Measurements from ENCODE around the gene ABCA5.

The ABCA5 gene

DNA sequence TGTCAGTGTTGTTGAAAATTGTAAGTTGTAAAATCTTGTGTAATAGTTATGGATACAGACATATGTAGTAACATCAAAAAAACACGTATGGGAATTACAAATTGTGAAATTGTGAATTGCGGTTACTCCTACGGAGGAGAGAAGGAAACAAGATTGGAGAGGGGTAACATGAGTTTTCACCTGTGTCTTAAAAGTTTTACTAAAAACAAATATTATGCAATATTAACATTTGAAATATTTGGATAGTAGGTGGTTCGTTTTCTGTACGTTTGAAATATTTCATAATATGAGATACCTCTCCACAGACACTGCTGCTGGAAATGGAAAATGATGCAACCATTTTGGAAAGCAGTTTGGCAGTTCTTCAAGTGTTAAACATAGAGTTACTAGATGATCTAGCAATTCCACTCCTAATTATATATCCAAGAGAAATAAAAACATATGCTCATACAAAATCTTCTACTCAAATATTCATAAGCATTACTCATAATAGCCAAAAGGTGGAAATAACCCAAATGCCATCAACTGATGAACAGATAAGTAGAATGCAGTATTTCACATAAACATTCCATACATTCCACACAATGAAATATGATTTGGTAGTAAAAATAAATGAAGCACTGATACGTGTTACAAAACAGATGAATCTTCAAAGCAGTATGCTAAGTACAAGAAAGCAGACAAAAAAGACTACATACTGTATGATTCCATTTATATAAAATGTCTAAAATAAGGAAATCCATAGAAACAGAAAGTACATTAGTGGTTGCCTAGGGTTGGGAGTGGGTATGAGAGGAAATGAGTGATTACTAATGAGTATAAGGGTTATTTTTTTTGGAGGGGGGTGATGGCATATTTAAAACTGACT lies 57.6 kb downstream of the ABCA5 start:
- DNase-seq (ENCODE audit: low spot score) = no peak
- FAIRE-seq = no peak

DNA sequence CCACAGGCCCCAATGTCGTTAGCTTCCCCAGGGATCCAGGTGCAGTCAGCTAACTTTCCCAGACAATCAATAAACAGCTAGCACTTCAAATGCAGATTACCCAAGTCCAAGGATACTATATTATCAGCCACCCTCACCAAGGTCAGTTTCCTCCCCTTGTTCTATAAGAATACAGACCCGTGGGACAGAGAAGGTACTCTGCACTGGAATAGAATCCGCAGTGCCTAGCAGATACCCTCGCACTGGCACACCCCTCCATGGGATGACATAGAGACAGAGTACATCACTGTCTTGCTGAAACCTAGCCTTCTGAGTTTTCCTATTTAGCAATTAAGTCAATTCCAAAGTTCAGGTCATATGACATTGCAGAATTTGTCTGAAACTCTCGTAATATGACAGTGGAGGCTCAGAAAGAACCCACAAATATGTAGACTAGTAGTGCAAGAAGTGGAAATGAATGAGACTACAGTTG lies 58.4 kb downstream of the ABCA5 start:
- DNase-seq (ENCODE audit: low spot score) (no peak), FAIRE-seq (no peak)

DNA sequence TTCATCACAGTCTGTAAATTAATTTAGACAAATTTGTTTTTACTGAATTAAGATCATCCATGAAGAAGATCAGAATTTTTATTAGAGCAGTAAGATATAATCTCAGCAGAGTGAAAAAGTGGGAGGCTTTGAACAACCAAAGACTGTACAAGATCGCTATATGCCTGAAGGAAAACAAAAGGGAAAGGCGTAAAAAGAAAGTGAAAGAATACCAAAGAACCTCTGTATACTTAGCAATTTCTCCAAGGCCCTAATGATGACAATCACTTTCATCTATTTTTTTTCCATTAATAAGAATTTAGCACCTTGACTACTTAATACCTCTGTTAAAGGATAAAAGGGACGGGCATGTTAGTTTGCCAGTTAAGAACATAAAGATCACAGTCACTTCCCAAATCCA lies 59.7 kb downstream of the ABCA5 start:
- DNase-seq (ENCODE audit: low spot score) = no peak
- no peak for FAIRE-seq

DNA sequence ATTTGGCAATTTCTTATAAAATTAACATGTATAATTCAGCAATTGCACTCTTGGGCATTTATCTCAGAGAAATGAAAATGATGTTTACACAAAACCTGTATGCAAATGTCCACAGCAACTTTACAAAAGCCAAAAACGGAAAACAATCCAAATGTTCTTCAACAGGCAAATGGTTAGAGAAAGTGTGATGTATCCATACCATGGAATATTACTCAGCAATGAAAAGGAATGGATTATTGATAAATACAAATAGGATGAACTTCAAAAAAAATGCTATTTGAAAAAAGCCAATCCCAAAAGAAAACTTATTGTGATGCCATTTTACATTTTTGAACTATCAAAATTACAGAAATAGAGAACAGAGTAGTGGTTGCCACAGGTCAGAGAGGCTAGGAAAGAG lies 61.1 kb downstream of the ABCA5 start:
- DNase-seq (ENCODE audit: low spot score) (no peak), FAIRE-seq (no peak)

DNA sequence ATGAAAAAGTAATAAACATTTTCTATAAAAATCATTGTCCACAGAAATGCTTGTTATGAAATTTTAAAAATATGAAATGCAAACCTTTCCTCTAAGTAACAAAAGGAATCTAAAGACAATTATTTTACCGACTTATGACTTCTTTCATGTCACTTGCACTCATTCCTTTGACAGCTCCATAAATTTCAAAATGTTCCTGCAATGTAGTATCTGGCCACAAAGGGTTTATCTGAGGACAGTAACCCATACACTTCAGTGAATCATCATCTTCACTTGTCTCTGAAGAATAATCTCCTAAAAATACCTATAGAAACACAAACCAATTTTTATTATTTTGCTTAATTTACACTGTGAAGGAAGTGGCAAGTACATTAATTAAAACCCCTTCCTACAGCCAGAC lies 72.7 kb downstream of the ABCA5 start:
- DNase-seq (ENCODE audit: low spot score) (no peak), FAIRE-seq (no peak)

GRCh38 chr17:69250641-69251040 lies 76.3 kb downstream of the ABCA5 start:
- FAIRE-seq (no peak), DNase-seq (ENCODE audit: low spot score) (no peak)

GRCh38 chr17:69246726-69247375 lies 80.1 kb downstream of the ABCA5 start:
- FAIRE-seq (no peak), DNase-seq (ENCODE audit: low spot score) (peak; percentile 21)

- DNase-seq (ENCODE audit: low spot score) = no peak
- FAIRE-seq = no peak
Observed at GRCh38 chr17:69246202-69246601, 80.7 kb downstream of the ABCA5 start.

DNA sequence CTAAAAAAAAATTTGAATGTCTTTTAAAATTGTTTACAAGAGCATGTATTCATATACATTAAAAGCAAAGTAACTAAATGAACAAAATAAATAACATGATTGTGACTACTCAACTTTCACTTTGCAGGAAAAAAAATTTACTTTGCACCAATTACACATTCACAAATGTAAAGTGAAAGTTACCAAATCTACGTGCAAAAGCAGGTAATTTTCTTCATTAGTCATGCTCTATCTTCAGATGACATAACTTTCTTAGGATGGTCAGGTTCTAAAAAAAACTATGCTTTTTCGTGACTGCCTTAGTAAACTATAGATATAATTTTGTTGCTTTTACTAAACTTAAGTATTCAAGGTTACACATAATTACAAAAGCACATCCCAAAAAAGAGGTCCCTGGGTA lies 81.3 kb downstream of the ABCA5 start:
- FAIRE-seq (no peak), DNase-seq (ENCODE audit: low spot score) (no peak)

GRCh38 chr17:69239611-69240600 lies 87.0 kb downstream of the ABCA5 start:
- no peak for FAIRE-seq
- no peak for DNase-seq (ENCODE audit: low spot score)

DNA sequence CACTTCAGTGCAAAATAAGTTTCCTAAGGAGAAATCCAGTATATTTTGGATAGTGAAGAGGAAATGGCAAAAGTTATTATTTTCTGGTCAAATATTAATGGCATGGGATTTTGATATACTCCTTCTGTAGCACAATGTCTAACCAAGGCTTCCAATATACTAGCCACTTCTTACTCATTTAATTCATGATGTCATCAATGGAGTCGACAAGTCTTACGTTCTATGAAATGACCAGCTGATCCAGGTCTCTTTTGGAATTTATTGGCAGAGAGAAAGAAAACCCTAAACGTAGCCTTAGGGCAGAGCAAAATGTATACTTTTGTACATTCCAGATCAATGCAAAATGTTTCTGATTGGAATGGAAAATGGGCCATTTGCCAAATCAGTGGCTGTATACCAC lies 90.0 kb downstream of the ABCA5 start:
- FAIRE-seq (no peak), DNase-seq (ENCODE audit: low spot score) (no peak)

DNA sequence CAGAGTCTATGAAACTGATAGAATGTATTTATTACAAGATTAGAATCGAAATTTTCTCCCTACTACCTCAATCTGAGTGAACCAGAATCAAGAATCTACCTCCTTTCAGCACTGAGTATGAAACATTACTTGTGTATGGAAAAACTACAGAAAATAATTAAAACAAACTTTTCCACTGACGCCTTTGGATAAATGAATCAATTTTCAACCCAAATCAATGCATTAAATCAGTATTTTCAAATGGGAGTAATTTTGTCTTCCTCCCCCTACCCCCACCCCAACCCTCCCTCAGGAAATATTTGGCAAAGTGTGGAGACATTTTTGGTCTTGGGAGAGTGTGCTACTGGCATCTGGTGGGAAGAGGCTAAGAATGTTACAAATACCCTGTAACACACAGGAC lies 90.5 kb downstream of the ABCA5 start:
- no peak for FAIRE-seq
- no peak for DNase-seq (ENCODE audit: low spot score)

- FAIRE-seq = no peak
- DNase-seq (ENCODE audit: low spot score) = peak; percentile 81
Observed at GRCh38 chr17:69235338-69236058, 91.4 kb downstream of the ABCA5 start.

DNA sequence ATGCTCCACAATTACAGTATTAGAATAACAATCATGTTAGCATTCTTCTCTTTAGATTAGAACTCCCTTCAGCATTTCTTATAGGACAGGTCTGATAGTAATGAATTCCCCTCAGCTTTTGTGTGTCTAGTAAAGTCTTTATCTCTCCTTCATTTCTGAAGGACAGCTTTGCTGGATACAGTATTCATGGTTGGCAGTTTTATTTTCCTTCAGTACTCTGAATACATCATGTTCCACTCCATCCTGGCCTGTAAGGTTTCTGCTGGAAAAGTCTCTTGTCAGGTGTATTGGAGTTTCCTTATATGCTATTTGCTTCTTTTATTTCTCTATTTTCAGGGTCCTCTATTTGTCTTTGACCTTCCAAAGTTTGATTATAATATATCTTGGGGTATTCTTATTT lies 94.3 kb downstream of the ABCA5 start:
- FAIRE-seq (no peak), DNase-seq (ENCODE audit: low spot score) (no peak)

DNA sequence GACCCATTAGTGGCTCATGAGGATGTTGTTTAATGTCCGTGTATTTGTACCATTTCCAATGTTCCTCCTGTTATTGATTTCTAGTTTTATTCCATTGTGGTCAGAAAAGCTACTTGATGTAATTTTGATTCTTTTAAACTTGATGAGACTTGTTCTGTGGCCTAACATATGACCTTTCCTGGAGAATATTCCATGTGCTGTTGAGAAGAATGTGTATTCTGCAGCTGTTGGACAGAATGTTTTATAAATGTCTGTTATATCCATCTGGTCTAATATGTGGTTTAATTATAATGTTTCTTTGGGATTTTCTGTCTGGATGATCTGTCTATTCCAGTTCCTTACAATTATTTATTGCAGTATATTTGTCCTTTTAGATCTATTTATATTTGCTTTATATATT lies 95.4 kb downstream of the ABCA5 start:
- no peak for DNase-seq (ENCODE audit: low spot score)
- FAIRE-seq = no peak

- FAIRE-seq (no peak), DNase-seq (ENCODE audit: low spot score) (no peak)
Observed at GRCh38 chr17:69230939-69231338, 96.0 kb downstream of the ABCA5 start.

DNA sequence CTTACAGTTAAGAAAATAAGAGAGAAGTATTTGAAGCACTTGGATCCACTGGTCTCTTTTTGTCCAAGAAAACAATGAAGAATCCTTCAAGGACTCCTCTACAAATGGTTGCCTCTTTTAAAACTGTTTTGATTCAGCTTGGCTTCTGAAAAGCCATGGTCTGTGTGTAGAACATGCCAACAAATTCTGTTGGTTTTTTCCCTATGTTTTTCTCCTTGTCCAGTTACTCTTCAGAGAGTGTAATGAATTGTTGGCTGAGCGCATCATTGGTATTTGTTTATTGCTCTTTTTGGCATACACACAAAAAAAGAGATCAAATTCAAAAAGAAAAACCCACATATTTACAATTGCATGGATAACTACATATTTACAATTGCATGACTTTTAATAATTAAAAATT lies 98.4 kb downstream of the ABCA5 start, which contains the start of gene ABCA10:
TSS of gene ABCA10 (minus strand) at position 249 of the 400 bp plus-strand sequence. CDS start 3,466 bp downstream, outside the sequence.
- no peak for FAIRE-seq
- no peak for DNase-seq (ENCODE audit: low spot score)

- FAIRE-seq (no peak), DNase-seq (ENCODE audit: low spot score) (no peak)
Observed at GRCh38 chr17:69228018-69228417, 98.9 kb downstream of the ABCA5 start.

GRCh38 chr17:69227541-69227940 lies 99.4 kb downstream of the ABCA5 start:
- DNase-seq (ENCODE audit: low spot score) = no peak
- FAIRE-seq = no peak

- DNase-seq (ENCODE audit: low spot score) = no peak
Observed at GRCh38 chr17:69223809-69224208, 103.1 kb downstream of the ABCA5 start.

More at GRCh38 chr17:69223809-69224208, 103.1 kb downstream of the ABCA5 start:
- no peak for FAIRE-seq
